ENCODE data around the gene LHFPL2. TPM values are rescaled to one million over a fixed set of nuclear protein-coding genes. Genes with fewer than 3 reads are reported as not detected.

The LHFPL2 gene
- total RNA-seq, 1 donor from 2014 or later, result 42.1 TPM

- Mint-ChIP-seq H3K4me1 (peaks cover 34% of the 10 kb centered on the region), H3K36me3 (peaks cover 22% of the 10 kb centered on the region), H3K27ac (no peak overlapping the region), H3K27me3 (ENCODE audit: low read depth) (no peaks in the 10 kb centered on the region), H3K4me3 (no peak overlapping the region), H3K9me3 (no peaks in the 10 kb centered on the region)
- no peak for DNase-seq (ENCODE audit: low spot score in 2 of 2, unreplicated experiment in 2 of 2)
- no peak for TF ChIP-seq CTCF (IDR thresholded peaks at IDR 0.05; ENCODE audit: unreplicated experiment)
Measured at GRCh38 chr5:78614816-78615215, 33.8 kb downstream of the LHFPL2 start.

GRCh38 chr5:78613756-78614155 is 34.8 kb downstream of the LHFPL2 start:
- Mint-ChIP-seq H3K9me3 (no peaks in the 10 kb centered on the region), H3K4me3 (no peak overlapping the region), H3K36me3 (peaks cover 21% of the 10 kb centered on the region), H3K27ac (no peak overlapping the region), H3K27me3 (ENCODE audit: low read depth) (no peaks in the 10 kb centered on the region), H3K4me1 (peaks cover 34% of the 10 kb centered on the region)
- TF ChIP-seq CTCF (IDR thresholded peaks at IDR 0.05; ENCODE audit: unreplicated experiment), result no peak
- DNase-seq (ENCODE audit: low spot score in 2 of 2, unreplicated experiment in 2 of 2), result no peak

DNA sequence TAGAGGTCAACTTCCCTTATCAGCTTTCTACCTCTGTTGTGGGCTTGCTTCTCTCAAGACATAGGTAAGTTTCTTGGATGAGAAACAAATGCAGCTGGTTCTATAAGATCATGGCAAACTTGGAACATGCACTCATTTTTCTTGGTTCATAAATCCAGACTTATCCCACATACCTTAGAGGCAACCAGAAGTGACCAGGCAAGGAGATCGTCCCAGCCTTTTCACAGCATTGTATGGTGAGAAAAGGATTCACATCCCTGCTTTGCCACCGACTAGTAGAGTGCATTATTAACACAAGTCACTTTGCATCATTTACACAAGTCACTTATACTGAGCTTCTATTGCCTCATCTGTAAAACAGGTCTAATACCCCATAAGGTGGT is 35.4 kb downstream of the LHFPL2 start:
- Mint-ChIP-seq H3K36me3 (peaks cover 15% of the 10 kb centered on the region), H3K27me3 (ENCODE audit: low read depth) (no peaks in the 10 kb centered on the region), H3K27ac (no peak overlapping the region), H3K4me1 (peaks cover 34% of the 10 kb centered on the region), H3K9me3 (no peaks in the 10 kb centered on the region), H3K4me3 (no peak overlapping the region)
- no peak for TF ChIP-seq CTCF (IDR thresholded peaks at IDR 0.05; ENCODE audit: unreplicated experiment)
- DNase-seq (ENCODE audit: low spot score in 2 of 2, unreplicated experiment in 2 of 2), result no peak

DNA sequence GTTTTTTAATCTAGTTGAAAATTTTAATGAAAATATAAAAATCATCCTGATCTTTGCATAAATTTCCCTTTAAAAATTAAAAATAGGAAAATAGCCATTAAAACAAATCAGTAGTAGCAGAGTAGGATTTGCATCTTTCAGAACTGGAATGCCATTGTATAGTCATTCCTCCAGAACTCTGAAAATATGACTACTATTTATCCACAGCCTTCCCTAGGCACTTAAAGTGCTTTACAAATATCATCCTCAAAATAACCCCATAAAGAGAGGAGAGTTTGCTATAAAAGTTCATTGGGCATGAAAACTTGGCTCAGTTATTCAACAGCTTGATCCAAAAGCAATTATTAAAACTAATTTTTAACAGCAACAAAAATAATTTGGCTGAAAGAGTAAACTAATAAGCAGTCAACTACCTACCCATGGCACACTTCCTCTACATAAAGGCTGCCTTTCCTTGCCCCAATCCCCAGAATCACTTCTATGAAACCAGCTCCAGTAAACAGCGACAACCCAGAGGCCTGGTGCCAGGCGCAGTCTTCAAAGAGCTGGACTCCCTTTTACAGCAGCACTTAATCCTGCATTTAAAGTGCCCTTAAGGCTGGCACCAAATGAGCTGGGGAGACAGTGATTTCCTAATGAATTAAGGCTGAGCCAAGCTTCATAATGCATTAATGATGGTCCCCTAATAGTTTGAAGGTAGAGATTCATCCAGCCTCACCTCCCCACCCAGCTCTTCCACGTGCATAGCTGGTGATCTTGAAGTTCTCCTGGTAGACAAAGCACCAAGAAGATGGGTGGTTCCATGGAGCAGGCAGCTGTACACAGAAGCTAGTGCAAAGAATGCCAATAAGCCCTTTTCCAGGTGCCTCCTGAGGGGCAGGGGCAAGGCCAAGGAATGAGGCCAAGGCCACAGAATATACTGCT is 36.1 kb downstream of the LHFPL2 start:
- no peak for DNase-seq (ENCODE audit: low spot score in 2 of 2, unreplicated experiment in 2 of 2)
- Mint-ChIP-seq H3K27me3 (ENCODE audit: low read depth) (no peaks in the 10 kb centered on the region), H3K4me3 (no peak overlapping the region), H3K27ac (peak overlapping the region; percentile 35), H3K36me3 (peaks cover 14% of the 10 kb centered on the region), H3K9me3 (no peaks in the 10 kb centered on the region), H3K4me1 (peaks cover 39% of the 10 kb centered on the region)
- no peak for TF ChIP-seq CTCF (IDR thresholded peaks at IDR 0.05; ENCODE audit: unreplicated experiment)

GRCh38 chr5:78611126-78611605 is 37.4 kb downstream of the LHFPL2 start:
- Mint-ChIP-seq H3K9me3 (no peaks in the 10 kb centered on the region), H3K27ac (peak overlapping the region; percentile 82), H3K36me3 (peaks cover 6% of the 10 kb centered on the region), H3K4me1 (peaks cover 41% of the 10 kb centered on the region), H3K4me3 (no peak overlapping the region), H3K27me3 (ENCODE audit: low read depth) (no peaks in the 10 kb centered on the region)
- DNase-seq (ENCODE audit: low spot score in 2 of 2, unreplicated experiment in 2 of 2), result no peak
- TF ChIP-seq CTCF (IDR thresholded peaks at IDR 0.05; ENCODE audit: unreplicated experiment), result no peak

Measured in mesothelial cell of epicardium (in vitro differentiated cells).